Caki2 (cell line): Measurements from ENCODE around the gene ST8SIA2. TPM values are rescaled to one million over a fixed set of nuclear protein-coding genes. Genes with fewer than 3 reads are reported as not detected.

ENCODE experiments used
- DNase-seq: peaks from one replicate; pipeline ENCODE4 v3.0.0-alpha.2; 2015; ENCODE audit warnings: low read depth
- in situ Hi-C: cut with HindIII; loops from 2 replicates; pipeline ENCODE4 v1.10.0; 2016; ENCODE audit warnings: low sequenced_read_pairs, low pct_unique_long_range_greater_than_20kb, mixed read lengths
- total RNA-seq: library from RNA; depleted of rRNA; stranded (reverse); fragments of >200 nt; shearing (Covaris generic); gene quantifications from 2 replicates; pipeline ENCODE4 v1.2.3, GENCODE V29; 2014; ENCODE audit warnings: low replicate concordance

Gene ST8SIA2
- total RNA-seq, 1 experiment from 2014 or later, result not detected

DNA sequence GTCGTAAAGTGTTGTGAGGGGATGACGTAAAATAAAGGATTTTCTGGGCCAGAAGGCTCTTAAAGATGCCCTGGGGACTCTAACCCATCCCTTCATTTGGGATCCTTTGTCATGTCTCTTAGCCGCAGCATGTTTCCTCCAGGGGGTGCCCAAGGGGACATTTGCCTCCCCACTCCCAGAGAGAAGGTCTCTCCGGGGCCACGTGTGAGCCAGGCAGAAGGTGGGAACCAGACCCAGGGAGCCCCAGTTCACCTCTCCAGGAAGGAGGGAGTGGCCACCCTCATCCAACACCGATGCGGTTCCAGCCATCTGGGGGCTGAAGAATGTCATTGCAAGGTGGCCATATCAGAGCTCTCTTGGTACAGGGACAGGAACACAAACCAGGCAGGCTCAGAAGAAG, 25.2 kb downstream of the ST8SIA2 start:
- in situ Hi-C loops, result no loop called here
- DNase-seq, result no peak

DNA sequence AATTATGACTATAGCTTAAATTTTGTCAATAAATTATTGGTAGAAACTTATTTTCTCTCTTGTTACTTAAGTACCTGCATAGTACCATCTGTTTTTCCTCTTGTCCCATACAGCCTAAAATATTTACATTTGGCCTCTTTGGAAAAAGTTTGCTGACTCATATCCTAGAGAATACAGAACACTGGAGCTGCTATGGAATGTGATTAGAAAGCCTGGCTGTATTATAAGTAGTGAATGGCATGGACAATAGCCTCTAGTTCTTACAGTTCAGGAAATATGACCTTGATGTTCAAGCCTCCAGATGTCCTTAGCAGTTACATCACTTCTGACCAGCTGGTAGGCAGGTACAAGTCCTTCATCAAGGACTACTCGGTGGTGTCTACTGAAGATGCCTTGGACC, 28.3 kb downstream of the ST8SIA2 start:
- no peak for DNase-seq
- in situ Hi-C loops, result no loop called here

DNA sequence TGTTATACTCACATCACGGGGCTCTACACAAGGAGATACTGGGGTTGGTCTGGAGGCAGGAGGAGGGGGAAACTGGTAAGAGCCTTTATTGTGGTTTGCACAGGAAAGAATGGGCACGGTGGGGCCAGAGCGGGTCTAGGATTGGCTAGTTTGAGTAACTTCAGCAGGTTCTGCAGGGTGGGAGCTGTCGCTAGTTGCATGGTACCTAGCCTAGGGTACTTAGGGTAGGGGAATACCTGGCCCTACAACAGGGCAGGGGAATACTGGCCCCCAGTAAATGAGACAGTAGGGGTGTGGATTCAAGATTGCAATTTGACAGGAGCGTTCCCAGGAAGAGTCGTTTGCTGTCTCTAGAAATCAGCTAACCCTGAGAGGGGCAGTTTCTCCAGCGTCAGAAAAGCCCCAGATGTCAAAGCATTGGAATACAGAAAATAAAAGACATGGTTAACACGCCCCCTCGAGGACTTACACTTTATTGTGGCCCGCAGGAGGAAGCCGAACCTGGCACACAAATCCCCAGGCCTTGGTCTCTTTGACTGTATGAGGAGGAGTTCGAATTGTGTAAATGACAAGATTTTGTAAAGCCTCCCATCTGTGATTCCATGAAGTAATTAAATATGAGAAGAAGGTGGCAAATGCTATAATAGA, 32.0 kb downstream of the ST8SIA2 start:
- in situ Hi-C loops, result no loop called here
- no peak for DNase-seq

DNA sequence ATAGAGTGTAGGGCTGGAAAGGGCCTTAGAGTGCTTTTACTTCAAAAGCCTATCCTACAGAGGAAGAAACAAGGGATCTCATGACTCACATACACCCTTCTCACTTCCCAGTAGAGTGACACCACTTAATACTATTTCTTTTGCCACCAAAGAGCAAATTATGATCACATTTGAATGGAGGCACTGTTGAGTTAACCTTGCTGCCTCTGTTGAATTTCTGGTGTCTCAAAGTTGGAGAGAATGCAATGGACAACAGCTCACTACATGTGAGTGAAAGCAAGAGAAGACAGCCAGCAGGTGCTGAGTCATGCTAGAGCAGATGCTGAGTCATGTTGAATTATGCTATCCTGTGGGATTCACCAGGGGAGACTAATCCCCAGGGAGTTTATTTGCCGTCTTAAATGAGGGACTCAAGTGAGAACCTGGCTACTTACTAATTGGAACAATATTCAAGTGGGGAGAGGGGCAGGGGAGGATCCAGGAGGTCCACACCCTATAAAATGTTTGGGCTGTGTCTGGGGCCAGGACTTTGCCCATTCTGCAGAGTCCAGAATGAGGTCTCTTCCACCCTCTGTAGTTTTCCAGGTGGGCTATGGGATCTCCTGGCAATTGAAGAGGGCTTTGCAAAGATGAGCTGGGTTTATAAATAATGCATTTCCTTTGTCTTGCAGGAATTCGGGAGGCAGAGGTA, 35.8 kb downstream of the ST8SIA2 start:
- in situ Hi-C loops, result no loop called here
- peak; percentile 61 for DNase-seq

DNA sequence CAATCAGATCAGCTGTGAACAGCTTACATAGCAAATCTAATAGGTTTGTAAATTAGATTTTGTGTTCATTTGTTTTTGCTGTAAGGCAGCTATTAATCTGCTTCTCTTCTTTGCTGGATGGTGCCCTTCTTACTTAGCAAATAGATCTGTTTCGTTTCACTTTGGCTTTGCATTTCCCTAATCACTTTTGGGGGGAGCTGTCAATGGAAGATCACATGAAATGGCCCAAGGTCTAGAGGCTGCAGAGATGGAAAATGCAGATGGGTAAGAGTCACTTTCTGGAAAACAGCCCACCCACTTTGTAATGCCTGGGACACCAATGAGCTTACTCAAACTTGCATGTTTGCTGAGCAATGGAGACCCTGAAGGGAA, 36.4 kb downstream of the ST8SIA2 start:
- DNase-seq, result no peak
- in situ Hi-C loops, result no loop called here

DNA sequence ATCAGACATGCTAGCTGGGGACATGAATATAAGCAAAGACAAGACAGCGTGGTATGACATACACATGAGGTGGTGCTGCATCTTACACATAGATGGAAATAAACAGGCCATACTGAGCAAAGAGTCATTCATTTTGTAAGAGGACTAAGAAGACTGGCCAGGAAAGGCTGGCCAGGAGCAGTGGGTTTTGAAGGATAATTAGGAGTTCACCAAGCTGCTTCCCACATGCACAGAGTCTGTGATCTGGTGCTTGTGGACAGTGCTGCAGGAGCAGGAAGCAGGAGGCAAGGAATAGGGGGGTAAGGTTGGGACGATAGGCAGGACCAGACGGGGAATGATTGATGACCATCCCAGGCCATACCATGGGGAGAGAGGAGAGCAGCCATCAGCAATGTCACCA, 41.5 kb downstream of the ST8SIA2 start:
- DNase-seq, result no peak
- in situ Hi-C loops, result no loop called here

DNA sequence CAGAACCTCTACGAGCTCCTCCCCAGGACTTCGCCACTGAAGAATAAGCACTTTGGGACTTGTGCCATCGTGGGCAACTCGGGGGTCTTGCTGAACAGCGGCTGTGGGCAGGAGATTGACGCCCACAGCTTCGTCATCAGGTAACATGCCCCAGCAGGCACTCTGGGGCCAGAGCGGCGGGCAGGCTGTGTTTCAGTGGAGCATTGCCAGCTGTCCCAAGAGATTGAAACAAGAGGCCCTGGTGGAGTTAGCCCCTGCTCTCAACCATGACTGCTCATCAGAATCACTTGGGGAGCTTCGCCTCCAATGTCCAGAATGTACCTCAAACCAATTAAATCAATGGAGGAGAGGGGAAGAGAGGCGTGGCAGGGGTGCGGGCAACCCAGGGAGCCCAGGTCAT, 44.8 kb downstream of the ST8SIA2 start:
- in situ Hi-C loops, result no loop called here

DNA sequence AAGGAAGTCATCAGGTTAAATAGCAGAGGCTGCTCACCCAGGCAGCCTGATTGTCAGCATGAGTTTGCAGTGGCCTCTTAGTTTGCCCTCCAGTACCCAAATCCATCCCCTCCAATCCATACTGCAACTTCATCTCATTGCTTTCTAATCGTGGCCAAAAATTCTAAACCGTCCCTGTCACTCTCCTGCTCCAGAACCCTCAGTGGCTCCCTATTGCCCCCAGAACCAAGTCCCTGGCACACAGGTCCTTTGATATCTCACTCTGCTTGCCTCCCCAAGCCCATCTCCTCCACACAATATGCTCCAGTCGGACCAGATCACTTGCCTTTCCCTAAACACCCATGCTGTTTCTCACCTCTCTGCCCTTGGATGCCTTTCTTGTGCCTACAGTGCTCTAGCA, 49.7 kb downstream of the ST8SIA2 start:
- no peak for DNase-seq
- in situ Hi-C loops, result no loop called here

More for the DNA sequence above, 44.8 kb downstream of the ST8SIA2 start:
- DNase-seq, result no peak

DNA sequence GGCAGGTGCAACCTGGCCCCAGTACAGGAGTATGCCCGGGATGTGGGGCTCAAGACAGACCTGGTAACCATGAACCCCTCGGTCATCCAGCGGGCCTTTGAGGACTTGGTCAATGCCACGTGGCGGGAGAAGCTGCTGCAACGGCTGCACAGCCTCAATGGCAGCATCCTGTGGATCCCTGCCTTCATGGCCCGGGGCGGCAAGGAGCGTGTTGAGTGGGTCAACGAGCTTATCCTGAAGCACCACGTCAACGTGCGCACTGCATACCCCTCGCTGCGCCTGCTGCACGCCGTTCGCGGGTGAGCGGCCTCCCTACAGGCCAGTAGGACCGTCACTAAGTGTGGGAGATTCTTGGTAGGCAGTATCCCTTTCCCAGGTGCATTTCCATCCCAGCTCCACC, 51.0 kb downstream of the ST8SIA2 start:
- in situ Hi-C loops, result no loop called here
- no peak for DNase-seq

DNA sequence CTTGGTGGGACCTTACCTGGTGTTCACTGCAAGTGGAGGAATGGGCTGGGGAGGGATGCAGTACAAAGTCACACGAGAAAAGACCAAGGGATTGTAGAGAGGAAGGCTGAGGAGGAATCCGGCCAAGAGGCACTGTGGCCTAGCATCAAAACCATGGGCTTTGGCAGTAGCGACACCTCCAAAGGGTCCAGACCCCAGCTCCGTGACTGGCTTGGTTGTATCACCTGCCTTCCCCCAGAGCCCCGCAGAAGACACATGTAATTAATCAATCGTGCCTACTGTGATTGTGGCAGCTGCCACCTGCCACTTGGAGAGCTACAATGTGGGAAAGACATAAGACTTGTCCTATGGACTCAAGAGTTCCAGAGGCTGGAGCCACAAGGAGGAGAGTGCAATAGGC, 54.7 kb downstream of the ST8SIA2 start:
- in situ Hi-C loops, result no loop called here
- no peak for DNase-seq

DNA sequence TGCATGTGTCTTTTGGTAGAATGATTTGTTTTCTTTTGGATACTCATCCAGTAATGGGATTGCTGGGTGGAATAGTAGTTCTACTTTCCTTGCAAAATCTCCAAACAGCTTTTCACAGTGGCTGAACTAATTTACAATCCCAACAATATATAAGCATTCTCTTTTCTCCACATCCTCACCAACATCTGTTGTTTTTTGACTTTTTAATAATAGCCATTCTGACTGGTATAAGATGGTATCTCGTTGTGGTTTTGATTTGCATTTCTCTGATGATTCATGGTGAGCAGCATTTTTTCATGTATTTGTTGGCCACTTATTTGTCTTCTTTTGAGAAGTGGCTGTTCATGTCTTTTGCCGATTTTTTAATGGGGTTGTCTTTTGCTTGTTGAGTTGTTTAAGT, 55.8 kb downstream of the ST8SIA2 start:
- DNase-seq, result no peak
- in situ Hi-C loops, result no loop called here

DNA sequence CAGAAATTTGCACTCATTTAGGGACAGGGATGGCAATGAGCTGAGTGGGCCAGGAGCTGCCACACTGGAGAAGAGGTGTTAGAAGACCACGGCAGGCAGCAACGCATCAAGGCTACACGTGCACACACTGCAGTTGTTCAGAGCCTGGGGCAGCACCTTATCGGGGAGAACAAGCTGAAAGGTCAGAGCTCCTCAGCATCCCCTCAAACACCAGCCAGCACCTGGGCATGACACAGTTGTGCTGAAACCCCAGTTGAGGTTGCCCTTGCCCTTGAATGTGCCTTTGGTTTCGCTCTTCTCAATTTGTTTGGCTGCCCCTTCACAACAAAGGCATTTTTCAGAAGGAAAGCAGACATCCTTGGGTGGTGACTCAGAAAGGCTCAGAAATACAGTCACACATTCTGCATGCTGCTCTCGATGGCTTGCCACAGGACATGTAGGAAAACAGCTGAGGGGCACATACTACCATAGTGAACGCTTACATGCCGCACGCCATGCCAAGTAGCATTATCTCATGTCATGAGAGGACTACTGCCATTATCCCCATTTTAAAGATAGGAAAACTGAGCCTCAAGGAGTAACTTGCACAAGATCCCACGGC, 57.6 kb downstream of the ST8SIA2 start:
- DNase-seq, result no peak
- in situ Hi-C loops, result no loop called here

DNA sequence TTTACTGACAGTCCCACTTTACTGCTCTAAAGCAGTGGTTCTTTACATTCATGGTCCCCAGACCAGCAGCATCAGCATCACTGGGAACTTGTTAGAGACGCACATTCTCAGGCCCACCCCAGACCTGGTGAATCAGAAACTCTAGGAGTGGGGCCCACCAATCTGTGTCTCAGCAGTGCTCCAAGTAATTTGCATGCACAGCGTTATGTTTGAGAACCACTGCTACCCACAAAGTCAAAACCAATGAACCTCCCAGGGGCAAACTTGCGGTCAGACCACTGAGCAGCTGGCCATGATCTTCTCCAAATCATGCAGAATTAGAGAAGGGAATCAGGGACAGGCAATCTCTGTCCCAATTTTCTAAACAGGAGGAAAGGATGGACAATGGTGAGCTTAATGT, 58.5 kb downstream of the ST8SIA2 start:
- in situ Hi-C loops, result no loop called here
- DNase-seq, result no peak

DNA sequence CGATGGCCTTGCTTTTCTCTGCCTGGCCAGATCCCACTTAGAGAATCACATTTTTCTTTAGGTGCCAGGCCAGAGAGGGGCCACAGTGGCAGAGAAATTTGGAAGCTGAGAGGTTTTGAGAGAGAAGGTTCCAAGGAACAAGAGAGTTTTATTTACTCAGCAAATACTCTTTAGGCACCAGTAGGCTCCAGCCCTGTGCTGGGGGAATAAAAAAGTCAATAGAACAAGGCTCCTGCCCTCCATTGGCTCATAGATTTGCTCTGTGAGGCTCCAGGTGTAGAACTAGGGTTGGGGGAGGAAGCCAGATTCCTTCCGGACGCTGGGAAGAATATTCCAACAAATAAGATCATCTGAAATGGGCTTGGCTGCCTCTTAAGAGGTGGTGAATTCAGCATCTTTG, 59.9 kb downstream of the ST8SIA2 start:
- no peak for DNase-seq
- in situ Hi-C loops, result no loop called here

DNA sequence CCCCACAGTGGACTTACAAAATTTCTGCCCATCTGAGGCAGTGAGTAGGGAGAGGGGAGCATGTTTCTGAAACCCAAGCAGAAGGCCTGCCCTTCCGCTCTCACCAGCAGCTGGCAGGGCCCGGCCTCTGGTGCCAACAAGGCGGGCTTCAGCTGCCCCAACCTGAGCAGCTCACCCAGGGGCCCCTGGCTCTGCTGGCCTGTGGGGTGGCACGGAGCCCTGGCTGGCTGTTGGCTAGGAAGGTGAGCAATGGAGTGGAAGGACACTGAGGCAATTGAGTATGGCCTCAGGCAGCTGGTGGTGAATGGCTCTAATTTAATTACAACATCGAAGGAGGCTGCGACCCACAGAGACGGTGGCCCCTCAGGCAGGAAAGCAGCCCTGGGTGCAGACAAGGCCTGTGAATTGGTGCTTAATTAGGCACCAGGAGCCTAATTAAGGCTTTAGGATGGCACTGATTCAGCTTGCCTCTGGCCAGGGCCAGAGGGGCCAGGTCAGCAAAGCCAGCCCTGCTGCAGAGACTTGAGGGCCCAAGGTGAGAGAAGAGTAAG, 60.9 kb downstream of the ST8SIA2 start:
- no peak for DNase-seq
- in situ Hi-C loops, result no loop called here

DNA sequence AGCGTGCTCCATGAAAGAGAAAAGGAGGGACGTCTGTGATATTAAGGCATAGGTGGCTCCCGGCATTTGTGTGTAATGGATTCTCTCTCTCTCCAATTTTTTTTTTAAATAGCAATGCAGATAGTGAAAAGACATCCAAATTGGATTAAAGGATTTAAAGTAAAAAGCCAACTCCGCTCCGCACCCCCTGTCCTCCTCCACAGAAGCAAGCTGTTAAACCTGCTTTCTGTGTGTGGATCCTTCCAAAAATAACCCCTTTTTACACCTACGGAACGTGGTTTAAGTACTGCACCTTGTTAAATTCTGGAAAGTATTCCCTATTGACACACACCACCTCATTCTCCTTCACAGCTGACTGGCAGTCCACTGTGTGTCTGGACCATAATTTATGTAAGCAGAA, 61.6 kb downstream of the ST8SIA2 start:
- DNase-seq, result no peak

DNA sequence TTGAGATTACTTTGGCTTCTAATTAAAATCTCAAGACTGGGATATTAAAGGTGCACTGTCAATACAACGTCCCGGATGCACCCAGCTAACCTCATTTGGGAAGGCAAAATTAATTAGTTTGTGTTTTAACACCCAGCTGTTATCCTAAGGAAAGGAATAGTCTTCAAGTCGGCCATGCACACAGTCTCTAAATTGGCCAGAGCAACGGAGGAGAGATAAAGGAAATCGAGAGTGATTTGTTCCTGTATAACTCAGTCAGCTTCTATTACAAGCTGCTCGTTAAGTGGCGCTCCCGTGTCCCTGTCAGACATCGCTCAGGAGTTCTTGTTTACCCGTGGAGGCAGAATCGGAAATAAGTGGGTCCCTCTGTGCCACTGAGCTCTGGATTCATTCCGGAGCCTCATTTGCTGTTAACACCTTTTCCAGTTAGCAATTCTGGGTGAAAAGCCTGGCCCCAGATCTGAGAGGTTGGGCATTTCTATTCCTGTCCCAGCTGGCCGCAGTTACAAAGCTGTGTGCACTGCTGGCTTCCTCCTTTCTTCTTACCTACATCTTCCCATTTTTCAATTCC, 63.9 kb downstream of the ST8SIA2 start:
- no peak for DNase-seq
- in situ Hi-C loops, result no loop called here

More for the DNA sequence above, 61.6 kb downstream of the ST8SIA2 start:
- in situ Hi-C loops, result no loop called here

DNA sequence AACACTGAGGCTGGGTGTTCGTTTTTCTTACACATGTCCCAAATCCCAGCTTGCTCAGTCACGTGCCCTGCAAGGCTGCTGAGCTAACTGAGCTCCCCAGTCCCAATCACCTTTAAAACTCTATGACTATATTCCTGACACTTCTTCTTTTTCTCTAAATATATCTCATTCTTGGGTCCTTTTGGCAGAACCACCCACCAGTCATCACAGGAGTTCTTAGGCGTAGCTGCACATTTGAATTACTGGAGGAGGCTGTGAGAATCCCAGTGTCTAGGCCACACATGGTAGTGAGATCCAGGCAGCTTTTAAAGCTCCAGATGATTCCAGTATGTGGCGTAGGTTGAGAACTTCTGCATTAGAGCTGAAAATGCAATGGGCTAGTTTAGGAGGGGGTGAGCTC, 66.3 kb downstream of the ST8SIA2 start:
- in situ Hi-C loops, result no loop called here
- DNase-seq, result no peak

DNA sequence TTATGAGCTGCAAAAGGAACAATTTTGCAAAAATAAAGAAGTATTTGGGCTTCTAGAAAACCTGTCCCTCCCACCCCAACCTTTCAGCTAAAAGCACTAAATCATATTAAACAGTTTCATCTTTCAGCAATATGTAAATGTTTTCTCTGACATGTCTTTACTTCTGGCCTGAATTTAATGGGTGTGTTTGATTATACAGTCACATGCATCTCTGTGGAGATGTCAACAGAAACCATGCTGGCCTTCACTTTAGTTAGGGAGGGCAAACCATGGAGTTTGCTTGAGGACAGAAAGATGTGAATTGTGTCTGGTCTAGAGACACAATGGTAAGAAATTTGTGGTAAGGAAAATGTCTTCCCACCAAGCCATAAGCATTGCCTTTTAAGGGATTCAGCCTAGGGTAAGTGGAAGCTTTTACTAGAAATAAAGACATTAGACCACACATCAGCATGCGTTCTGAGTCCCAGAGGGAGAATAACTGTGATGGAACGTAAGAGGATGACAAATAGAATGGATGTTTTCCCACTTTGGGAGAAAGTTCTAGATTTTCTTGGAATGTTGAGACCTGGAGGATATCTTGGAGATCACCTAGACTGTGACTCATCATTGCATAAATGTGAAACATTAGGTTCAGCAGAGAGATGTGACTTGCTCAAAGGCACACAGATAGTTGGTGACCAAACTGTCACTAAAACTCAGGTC, 68.9 kb downstream of the ST8SIA2 start:
- DNase-seq, result no peak
- in situ Hi-C loops, result no loop called here
